ENCODE measurements around the gene KIFC3.

Gene KIFC3

GRCh38 chr16:57711346-57711745 is 90.9 kb downstream of the KIFC3 start:
- no peak for DNase-seq

- DNase-seq, result no peak
Observed at GRCh38 chr16:57709663-57710062, 92.6 kb downstream of the KIFC3 start.
